ENCODE data around the gene C1orf116.
"Not testable (repeated sequence)": the region's sequence is repeated elsewhere in the genome, so short reads cannot be mapped to it uniquely, and the experiment has no call there.

Gene C1orf116

GRCh38 chr1:207059881-207060280, 27.3 kb upstream of the C1orf116 start:
- no peak for DNase-seq

- no peak for DNase-seq
These were observed 26.6 kb upstream of the C1orf116 start for GRCh38 chr1:207058878-207059867.

- DNase-seq = no peak
These were observed 25.7 kb upstream of the C1orf116 start for GRCh38 chr1:207058252-207058651.

- DNase-seq = no peak
These were observed 24.1 kb upstream of the C1orf116 start for GRCh38 chr1:207056673-207057072.

- no peak for DNase-seq
These were observed 22.9 kb upstream of the C1orf116 start for GRCh38 chr1:207055386-207056001.

GRCh38 chr1:207054491-207054890, 21.9 kb upstream of the C1orf116 start:
- DNase-seq = no peak

GRCh38 chr1:207052911-207053769, 20.6 kb upstream of the C1orf116 start, which contains the start of gene PFKFB2:
Gene PFKFB2, plus strand, starts transcription at chr1:207053275. Its CDS starts 1,443 bp downstream, at chr1:207054718.
- peak; percentile 70 to 99 (median 96) for DNase-seq

- DNase-seq = peak in 9 of 58 donors; percentile 7 to 75 (median 60)
These were observed 18.8 kb upstream of the C1orf116 start, which contains the start of gene YOD1 for GRCh38 chr1:207051191-207051943. Gene YOD1, minus strand, starts transcription at chr1:207051208. Its CDS starts 178 bp downstream, at chr1:207051030.

- peak; percentile 40 to 91 (median 78) for DNase-seq
These were observed 18.1 kb upstream of the C1orf116 start for GRCh38 chr1:207050480-207051190.

- DNase-seq = peak in 14 of 58 donors; percentile 16 to 52 (median 27)
These were observed 17.4 kb upstream of the C1orf116 start for GRCh38 chr1:207049974-207050391.

- no peak for DNase-seq
These were observed 17.0 kb upstream of the C1orf116 start for GRCh38 chr1:207049514-207049913.

GRCh38 chr1:207049054-207049453, 16.5 kb upstream of the C1orf116 start:
- DNase-seq = no peak

- DNase-seq = no peak
These were observed 15.5 kb upstream of the C1orf116 start for GRCh38 chr1:207048041-207048440.

GRCh38 chr1:207047505-207047904, 14.9 kb upstream of the C1orf116 start:
- no peak for DNase-seq

- no peak for DNase-seq
These were observed 12.9 kb upstream of the C1orf116 start for GRCh38 chr1:207045453-207045852.

GRCh38 chr1:207041397-207041796, 8.8 kb upstream of the C1orf116 start:
- DNase-seq = not testable (repeated sequence)

GRCh38 chr1:207040181-207040533, 7.6 kb upstream of the C1orf116 start:
- DNase-seq = no peak

GRCh38 chr1:207039380-207040180, 7.0 kb upstream of the C1orf116 start:
- no peak for DNase-seq

- DNase-seq = no peak
These were observed 4.3 kb upstream of the C1orf116 start for GRCh38 chr1:207036865-207037264.
